CD4-positive, alpha-beta T cell treated with Interleukin-17A for 4 hours (primary cell): ENCODE data around the gene TLE5.
"Not testable (repeated sequence)": the region's sequence is repeated elsewhere in the genome, so short reads cannot be mapped to it uniquely, and the experiment has no call there.

Experiments used
- DNase-seq: peaks from one replicate; pipeline ENCODE4 v3.0.0-alpha.2; 2020; ENCODE audit warnings: mixed read lengths

The TLE5 gene

DNA sequence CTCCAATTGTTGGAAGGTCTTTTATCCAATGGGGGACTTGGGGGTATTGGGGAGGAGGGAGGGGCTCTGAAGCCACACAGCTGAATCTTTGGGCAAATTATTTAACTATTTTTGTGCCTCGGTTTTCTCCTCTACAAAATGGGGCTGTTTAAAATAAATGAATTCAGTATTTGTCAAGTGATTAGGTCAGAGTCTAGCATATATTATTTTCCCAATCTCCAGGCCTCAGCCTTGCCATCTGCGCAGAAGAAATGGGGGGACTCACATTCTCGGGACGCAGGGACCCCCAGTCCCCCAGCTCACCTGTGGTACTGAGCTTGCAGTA is 1.5 kb downstream of the TLE5 start:
- DNase-seq: no peak

DNA sequence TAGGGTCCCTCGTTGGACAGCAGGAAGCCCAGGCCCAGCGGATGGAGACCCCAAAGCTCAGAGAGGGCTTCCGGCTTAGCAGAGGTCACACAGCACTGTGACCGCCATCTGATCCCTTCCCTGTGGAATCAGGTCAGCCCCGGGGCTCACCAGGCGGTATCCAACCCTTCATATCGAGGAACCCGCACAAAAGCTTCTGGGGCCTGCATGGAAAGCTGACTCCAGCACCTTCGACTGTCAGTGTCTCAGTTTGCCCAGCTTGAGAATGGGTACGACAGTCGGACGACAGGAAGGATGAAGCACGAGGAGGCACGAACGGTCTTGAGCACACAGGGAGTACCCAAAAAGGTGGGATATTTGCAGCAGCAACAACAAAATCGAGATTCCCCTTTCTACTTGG is 2.6 kb downstream of the TLE5 start:
- no peak for DNase-seq

DNA sequence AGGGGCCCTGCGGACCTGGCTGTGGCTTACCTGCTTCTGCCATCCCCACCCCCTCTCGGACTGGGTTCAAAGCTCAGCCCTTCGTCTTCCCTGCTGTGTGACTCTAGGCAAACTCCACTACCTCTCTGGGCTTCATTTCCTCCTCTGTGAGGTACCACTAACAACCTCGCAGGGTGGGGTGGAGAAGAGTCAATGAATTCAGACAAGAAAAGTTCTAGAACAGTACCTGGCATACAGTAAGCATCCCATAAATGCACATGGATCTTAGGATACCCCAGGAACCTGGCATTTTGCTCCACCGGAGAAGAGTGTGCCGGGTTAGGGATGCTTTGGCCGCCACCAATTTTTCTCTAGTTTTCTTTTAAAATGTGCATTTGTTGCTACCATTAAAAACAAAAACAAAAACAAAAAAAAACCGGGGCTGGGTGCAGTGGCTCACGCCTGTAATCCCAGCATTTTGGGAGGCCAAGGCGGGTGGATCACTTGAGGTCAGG is 3.4 kb downstream of the TLE5 start:
- DNase-seq: peak; percentile 2

DNA sequence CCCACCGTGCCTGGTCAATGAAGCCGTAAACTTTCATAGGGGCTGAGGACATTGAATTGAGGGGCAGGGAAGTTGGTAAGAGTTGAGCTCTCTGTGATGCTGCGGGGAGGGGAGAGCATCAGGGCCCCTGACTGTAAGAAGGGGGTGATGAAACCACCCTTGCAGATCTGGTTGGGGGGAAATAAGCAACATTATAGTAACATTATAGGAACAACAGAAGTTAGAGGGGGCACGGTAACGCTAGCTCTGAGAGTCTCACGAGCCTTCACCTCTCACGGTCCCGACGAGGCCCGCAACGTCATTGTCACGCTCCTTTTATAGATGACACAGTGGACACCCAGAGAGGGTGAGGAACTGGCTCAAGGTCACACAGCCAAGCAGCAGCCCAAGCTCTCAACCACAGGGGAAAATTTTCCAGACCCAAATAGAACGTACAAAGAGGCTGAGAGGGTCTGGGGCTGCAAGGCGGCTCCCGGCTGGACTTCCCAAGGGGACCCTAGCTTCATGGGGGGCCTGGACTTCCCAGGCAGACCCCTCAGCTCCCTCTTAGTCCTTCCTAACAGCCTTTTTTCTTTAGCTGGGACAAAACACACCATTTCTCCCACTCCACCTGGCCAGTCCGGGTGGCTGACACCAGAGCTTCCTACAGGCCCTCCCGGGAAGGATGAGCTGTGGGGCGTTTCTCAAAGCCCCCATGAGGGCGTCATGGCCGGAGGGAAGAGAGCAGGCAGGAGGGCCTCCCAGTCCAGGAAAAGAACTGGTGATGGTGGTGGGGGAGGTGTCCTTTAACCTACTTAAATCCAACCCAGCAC is 4.1 kb downstream of the TLE5 start:
- DNase-seq: no peak

DNA sequence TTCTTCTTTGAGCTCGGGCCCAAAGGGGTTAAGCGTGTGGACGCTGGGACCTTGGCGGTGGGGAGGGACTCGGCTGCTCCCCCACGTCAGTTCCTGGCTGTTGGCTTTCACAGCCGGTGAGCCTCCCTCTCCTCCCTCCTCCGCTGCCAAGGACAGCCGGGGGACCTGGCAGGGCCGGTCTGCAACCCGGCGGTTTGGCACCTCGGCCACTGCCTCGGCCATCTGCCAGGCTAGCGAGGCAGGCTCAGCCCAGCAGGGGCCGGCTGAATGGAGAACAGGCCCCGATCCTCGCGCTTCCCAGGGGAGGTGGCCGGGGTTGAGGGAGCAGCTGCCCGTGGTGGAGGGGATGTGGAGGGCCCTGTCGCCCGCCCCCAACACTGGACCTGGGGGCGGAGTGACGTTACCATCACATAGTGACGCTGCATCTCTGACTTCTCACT is 5.0 kb downstream of the TLE5 start:
- no peak for DNase-seq

DNA sequence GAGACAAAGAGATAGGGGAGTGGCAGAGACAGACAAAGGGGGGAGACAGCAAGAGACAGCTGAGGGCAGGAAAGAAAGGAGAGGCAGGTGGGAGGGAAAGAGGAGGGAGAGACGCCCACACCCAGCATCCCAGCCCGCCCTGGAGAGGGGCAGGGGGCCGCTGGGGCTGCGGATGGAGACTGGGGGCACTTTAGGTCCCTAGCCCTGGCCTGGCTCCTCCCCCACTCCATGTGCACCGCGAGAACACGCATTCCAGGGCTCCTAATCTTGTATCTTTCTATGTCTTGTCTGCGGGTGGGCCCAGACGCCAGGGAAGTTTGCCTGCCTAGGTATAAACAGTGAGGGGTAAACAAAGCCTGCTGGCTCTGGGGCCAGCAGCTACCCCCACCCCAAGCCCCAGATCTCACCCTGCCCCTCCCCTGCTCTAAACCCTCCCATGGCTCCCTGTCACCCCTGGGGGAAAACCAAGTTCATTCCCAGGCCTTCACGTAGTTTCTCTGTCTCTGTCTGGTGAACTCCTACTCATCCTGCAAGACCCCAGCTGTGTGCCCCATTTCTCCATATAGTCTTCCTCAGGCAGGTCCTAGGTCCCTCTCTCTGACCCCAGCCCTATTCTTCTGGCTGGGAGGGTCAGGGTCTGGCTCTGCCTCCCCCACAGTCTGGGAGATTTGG is 5.7 kb downstream of the TLE5 start:
- DNase-seq: no peak

DNA sequence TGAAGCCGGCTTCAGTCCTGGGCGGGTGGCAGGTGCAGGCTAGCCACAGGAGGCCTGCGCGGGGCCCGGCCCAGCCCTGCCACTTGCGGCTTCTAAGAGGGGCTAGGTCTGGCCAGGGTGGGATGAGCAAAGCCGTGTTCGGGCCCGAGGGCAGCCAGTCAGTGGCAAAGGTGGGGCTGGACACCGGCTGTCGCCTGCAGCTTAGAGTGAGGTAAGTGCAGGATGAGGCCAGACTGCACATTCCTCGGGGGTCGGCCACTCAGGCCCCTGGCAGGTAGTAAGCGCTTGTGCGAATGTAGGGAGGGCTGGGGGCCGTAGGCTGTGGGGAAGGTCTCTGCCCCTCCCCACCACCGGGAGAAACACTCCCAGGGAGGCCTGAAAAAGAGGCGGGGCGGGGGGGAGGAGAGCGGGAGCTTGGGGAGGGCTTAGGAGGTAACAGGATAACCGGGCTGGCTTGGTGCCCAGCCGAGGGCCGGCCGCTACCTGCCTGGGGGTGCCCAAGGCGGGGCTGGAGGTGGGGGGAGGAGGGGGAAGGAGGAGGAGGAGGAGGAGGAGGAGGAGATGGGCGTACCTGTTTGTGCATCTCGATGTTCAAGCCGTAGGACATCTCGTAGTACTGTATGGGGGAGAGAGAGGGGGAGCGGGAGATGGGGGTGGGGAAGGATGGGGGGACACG is 6.4 kb downstream of the TLE5 start:
- no peak for DNase-seq

DNA sequence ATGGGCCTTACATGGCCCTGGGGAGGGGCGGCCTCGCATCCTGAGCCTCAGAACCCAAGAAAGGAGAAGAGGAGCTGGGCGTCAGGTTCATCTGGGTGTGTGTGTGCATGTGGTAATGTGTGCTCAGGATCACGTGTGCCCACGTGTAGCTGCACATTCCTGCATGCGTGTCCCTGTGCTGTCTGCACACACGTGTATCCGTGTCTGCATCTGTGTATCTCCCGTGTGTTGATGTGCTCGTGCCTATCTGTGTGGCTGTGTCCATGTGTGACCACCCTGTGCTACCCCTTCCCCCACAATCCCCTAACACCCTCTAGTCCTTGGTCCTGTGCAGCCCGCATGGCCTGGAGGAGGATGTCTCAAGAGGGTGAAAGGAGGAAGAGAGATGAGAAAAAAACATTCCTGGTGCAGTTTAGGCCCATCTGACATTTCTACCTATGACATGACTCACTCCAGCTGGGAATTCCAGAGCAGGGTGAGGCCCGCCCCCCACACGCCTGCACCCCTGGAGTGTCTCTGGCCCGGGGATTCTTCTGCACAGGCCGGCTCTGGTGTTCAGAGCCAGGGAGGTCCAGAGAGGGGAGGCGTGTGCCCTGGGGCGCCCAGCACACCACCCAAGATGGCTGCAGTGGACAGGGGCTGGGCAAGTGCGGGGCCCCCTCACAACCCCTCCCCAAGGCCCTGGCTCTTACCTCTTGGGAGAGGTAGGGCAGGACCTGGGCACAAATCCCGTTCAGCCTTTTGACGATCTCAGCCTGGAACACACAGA is 7.1 kb downstream of the TLE5 start:
- DNase-seq: no peak

DNA sequence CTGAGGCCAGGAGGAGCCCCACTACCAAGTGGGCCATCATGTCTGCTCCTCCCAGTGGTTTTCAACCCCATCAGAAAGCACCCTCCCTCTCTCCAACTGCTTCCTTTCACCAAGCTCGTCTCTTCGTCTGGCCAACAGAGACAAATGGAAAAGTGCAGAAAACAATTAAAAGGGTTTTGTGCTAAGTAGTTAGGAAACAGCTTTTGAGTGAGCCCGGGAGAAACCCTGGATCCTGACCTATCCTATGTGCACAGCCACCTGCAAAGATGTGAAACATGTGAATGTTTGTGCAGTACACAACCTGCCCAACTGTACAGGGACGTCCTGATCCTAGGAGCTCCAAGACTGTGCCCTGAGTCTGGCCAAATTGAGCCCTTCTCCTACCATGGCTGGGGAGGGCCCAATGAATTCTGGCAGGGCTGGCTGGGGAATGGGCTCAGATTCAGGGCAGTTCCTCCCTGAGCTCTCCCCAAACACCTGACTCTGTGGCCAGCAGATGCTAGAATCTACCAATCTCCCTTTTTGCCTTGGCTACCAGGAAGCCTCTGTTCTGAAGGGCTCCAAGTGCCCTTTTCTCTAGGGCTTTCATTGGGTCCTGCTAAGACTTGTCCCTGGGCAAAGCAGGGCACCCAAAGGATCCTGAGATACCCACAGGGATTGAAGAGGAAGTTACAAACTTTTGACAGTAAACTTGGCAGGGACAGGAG is 7.9 kb downstream of the TLE5 start:
- no peak for DNase-seq

DNA sequence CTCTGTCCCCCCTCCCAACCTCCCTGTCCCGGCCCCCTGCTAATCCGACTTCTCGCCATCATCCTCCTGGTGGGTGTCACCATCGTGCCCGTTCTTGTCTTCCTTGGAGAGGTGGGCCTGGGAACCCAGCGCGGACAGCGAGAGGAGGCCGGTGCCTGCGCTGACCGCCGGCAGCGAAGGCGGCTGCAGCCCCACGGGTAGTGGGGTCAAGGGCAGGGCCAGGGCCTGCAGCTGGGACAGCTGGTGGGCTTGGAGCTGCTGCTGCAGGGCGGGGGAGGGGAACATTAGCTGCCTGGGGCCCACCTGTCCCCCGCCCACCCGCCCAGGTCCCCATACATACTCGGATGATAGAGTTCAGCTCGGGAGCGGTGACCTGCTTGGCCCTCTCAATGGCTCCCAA is 8.5 kb downstream of the TLE5 start:
- no peak for DNase-seq

DNA sequence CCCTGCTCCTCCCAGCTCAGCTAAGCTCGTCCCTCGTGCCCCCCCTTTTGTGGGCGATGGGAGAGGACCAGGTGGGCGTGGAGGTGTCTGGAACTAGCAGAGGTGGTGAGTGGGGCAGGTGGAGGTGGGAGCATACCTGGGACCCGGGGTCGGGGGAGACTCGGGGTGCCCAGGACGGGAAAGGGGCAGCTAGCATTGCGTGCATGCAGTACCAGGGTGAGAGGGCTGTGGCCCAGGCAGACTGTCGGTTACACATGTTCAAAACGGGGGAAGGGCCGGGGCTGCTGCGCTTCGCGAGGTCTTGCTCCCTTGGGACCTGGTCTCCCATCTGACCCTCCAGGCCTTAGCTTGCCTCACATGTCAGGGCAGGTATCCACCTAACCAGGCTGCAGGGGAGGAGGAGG is 9.1 kb downstream of the TLE5 start:
- DNase-seq: no peak

DNA sequence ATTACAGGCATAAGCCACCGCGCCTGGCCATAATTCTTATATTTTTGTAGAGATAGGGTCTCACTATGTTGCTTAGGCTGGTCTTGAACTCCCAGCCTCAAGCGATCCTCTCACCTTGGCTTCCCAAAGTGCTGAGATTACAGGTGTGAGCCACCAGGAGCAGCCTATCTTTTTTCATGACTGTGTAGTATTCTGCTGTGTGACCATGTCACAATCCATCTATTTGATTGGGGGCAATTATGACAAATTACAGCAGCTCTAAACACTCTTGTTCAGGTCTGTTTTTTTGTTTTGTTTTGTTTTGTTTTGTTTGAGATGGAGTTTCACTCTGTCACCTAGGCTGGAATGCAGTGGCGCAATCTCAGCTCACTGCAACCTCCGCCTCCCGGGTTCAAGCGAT is 12.3 kb downstream of the TLE5 start:
- DNase-seq: not testable (repeated sequence)

DNA sequence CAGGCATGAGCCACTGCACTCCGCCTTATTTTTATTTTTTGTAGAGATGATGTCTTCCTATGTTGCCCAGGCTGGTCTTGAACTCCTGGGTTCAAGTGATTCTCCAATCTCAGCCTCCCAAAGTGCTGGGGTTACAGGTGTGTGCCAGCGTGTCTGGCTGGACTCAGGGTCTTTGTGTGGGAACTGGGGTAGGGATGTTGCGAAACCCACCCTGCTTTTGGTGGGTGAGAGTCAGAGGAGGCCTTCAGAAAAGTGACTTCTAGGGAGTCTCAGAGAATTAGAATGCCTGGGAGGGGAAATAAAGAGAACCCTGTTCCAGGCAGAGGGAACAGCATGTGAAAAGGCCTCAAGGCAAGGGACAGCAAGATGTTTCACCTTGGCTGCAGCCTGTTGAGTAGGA is 13.2 kb downstream of the TLE5 start:
- no peak for DNase-seq

DNA sequence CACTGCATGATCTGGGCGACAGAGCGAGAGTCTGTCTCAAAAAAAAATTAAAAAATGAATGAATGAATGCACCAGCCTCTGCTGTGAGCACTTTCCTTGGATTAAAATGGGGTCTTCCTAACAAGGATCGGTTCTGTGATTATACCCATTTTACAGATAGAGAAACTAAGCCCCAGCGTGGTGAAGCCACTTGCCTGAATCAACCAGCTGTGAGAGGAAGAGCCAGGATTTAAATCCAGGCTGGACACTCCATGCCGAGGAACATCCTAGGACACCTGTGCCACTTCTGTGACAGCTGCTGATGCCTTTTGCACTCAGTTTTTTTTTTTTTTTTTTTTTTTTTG is 14.1 kb downstream of the TLE5 start:
- no peak for DNase-seq

DNA sequence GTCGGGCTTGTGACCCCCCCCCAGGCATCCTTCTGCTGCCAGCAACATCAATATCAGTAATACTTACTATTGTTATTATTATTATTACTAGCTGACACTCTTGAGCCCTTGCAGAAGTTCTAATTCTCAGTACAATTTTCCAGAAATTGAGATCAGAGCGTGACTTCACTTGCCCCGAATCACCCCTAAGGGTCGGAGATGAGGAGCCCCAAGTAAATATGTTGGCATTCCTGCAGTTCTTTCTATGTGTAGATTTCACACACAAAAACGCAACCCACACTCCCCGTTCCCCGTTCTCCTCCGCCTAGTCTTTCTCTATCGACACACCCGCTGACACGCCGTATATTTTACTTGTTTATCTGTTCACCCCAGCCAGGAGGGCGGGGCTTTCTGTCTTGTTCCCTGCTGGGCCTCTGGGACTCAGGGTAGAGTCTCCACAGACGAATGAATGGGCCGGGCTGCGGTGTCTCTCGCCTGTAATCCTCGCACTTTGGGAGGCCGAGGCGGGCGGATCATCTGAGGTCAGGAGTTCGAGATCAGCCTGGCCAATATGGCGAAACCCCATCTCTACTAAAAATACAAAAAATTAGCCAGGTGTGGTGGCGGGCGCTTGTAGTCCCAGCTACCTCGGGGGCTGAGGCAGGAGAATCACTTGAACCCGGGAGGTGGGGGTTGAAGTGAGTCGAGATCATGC is 14.7 kb downstream of the TLE5 start:
- peak; percentile 91 for DNase-seq

DNA sequence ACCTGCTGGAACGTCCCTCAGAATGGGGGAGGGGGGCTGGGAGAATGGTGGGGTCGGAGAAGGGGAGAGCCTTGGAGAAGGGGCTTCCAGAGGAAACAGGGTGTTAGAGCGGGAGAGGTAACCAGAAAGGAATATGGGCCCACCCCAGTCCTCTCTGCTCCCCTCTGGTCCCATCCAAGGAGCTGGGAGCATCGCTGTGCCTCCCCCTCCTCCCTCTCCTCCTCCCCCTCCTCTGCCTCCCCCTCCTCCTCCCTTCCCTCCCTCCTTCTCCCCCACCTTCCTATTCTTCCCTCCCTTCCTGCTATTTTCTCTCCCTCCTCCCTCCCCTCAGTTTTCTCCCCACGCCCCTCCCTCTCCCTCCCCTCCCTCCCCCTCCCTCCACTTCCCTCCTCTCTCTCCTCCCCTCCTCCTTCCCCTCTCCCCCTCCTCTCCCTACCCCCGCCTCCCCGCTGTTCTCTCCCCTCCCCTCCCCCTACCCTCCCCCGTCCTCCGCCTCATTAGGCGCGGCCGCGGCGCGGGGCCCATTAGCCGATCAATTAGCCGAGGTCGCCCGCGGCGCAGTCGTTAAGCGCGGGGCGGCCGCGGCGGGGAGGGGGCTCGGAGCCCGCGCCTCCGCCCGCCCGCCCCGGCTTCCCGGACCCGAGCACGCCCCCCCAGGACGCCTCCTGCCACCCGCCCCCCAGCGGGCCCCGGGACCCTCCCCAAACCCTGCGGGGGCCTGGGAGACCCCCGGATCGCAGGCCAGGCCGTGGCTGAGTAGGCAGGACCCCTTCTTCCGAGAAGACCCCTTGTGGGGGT is 15.4 kb downstream of the TLE5 start:
- DNase-seq: peak; percentile 73

DNA sequence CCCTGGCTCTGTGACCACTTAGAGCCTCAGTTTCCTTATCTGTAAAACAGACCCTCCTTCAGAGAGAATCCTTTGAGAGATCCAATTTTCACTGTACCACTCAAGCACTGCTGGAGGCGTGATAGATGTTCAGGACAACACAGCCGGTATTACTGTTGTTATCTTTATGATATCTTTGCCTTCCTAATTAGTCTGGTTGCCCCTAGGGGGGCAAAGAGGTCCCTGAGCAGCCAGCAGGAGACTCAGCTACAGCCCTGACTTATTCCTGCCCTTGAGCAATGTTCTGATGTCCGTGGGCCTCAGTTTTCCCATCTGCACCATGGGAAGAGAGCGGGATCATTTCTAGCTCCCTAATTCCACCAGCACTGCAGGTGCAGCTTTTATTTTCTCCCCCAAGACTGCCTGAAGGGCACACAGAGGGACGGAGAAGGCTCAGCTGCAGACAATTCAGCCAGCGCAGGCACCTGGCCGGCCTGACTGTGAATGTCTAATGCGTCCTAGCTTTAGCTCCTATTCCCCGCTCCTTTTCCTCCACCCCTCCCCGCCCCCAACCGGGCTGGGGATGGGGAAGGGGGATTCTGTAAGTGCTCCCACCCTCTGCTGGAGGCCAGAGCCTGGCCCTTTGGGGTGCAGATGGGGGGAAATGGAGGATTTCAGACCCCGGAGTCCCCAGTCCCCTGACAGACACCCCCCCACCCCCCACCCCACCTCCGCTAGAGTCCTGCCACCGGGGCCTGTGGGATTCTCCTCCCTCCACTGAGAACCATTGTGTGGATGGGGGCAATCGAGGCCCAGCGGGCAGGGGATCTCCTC is 16.2 kb downstream of the TLE5 start:
- no peak for DNase-seq

DNA sequence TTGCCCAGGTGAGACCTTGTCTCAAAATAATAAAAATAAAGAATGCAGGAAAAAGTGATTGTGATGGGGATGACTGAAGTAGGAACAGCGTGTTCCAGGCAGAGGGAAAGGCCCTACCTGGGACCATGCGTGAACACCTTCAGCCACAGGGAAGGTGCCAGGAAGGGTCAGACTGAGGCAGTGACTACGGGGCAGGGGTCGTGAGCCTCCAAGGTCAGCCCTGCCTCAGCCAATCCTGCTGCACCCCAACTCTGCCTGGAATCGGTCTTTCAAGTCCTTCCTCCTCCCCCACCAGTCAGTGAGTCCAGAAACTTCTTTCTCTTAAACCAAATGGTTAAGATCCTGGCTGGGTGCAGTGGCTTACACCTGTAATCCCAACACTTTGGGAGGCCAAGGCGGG is 17.1 kb downstream of the TLE5 start:
- no peak for DNase-seq

DNA sequence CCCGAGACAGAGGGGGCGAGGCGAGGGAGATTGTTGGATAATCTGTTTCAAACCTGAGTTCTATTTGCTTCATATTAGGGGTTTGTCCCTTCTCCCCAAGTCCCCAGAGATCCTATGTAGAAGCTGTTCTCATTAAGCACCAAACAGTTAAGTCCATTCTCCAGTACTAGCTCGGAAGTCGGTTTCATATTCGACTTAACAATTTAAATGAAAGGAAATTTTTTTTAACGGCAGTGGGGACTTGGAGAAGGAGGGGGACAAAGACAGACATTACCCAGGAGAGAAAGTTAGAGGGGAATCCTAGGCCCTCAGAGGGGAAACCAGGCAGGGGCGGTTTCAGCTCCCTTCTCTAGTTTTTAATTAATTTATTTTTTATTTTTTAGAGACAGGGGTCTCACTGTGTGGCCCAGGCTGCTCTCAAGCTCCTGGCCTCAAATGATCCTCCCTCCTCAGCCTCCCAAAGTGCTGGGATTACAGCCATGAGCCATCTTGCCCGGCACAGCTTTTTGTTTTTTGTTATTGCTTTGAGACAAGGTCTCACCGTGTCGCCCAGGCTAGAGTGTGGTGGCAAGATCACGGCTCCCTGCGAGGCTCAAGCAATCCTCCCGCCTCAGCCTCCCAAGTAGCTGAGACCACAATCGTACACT is 19.6 kb downstream of the TLE5 start:
- DNase-seq: no peak
